Measurements from ENCODE around the gene OR8B3. TPM values are rescaled to one million over a fixed set of nuclear protein-coding genes. Genes with fewer than 3 reads are reported as not detected.
"Not testable (repeated sequence)": the region's sequence is repeated elsewhere in the genome, so short reads cannot be mapped to it uniquely, and the experiment has no call there.

The OR8B3 gene
- not detected for polyA plus RNA-seq (ENCODE audit: insufficient read length in 3 of 3)

DNA sequence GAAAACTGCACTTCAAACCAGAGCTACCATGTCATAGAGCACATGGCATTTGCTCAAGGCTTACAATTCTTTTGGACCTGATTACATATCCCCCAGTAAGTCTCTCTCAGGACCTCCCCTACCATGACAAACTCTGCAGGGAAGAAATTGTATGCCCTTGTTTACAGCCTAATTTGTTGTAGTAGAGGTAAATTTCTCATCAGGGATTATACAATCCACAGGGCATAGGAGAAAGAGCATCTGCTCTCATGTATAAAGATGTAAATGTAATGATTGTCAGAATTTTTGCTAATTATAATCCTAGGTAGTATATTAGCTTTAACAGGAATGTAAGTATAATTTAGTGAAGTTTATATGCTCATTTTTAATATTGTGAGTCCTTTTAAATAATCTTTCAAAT is at the start of gene OR8B3:
Gene OR8B3 (minus strand): TSS at position 101 of the 400 bp plus-strand sequence. CDS start 1,673 bp downstream, outside the sequence.
- DNase-seq (ENCODE audit: low read depth in 3 of 3, low spot score in 2 of 3) = no peak

- DNase-seq (ENCODE audit: low read depth in 3 of 3, low spot score in 2 of 3) = no peak
Measured at GRCh38 chr11:124446916-124447315, 48.1 kb upstream of the OR8B3 start.

DNA sequence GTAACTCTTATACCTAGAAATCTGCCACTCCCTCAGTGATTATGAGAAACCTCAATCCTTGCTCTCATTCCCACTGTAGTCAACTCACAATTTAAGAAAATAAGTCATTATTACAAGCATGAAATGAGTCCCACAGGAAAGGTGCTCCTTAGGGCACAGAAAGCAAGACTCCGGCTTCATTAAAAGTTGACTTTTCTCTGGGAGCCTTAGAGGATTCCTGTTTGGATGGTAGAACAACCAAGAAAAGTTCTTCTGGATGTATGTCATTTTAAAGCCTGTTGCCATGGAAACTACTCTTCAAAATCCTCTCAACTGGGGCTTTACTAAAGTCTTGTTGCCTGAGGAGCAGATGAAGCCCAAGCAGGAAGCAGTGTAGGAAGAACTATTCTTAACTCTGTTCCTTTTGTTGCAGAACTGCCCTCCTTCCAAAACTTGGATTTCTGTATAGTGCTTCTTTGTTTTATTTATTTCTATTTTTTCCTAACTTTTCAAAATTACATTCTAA is 46.9 kb upstream of the OR8B3 start, which contains the start of gene OR8B8:
Gene OR8B8 (minus strand): TSS at position 51 of the 505 bp plus-strand sequence. CDS start 4,611 bp downstream, outside the sequence.
- DNase-seq (ENCODE audit: low read depth in 3 of 3, low spot score in 2 of 3) = no peak

GRCh38 chr11:124442847-124443246 is 44.0 kb upstream of the OR8B3 start:
- DNase-seq (ENCODE audit: low read depth in 3 of 3, low spot score in 2 of 3) = no peak

GRCh38 chr11:124442442-124442841 is 43.6 kb upstream of the OR8B3 start:
- no peak for DNase-seq (ENCODE audit: low read depth in 3 of 3, low spot score in 2 of 3)

- no peak for DNase-seq (ENCODE audit: low read depth in 3 of 3, low spot score in 2 of 3)
Measured at GRCh38 chr11:124441519-124441918, 42.7 kb upstream of the OR8B3 start.

DNA sequence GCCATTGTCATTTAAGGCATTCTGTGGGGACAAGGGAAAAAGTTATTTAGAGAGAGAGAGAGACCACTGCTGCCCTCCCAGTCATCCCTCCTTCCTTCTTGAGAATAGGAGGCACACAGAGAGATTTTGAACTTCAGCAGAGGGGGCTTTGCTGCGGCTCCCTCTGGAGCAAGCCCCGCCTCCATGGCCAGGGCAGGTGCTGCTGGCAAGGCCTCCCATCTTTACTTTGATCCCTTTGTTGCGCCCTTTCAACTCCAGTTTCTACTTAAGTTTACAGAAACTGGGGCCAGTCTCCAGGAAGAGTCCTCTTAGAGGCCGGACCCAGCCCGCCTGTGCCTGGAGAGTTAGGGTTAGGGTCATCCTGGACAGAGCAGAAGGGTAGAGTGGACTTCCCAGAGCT is 42.3 kb upstream of the OR8B3 start:
- DNase-seq (ENCODE audit: low read depth in 3 of 3, low spot score in 2 of 3) = no peak

GRCh38 chr11:124440608-124441007 is 41.8 kb upstream of the OR8B3 start:
- DNase-seq (ENCODE audit: low read depth in 3 of 3, low spot score in 2 of 3) = no peak

DNA sequence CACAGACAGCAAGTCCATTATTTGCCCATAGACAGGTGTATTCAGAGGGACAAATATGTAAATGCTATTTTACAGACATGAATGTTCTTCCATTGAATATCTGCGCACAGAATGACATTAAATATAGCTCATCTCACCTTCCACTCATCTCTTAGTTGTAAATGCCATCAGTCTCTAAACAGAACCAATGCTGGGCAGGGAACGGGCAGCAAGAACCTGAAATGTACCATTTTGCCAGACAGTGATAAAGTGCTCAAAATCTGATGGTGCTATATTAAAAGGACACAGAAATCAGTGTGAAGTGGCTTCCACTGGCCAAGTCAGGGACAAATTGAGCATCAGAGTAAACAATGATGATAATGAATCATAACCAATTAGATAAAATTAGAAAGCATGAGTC is 35.9 kb upstream of the OR8B3 start:
- DNase-seq (ENCODE audit: low read depth in 3 of 3, low spot score in 2 of 3) = no peak

GRCh38 chr11:124429599-124429998 is 30.8 kb upstream of the OR8B3 start:
- DNase-seq (ENCODE audit: low read depth in 3 of 3, low spot score in 2 of 3) = no peak

DNA sequence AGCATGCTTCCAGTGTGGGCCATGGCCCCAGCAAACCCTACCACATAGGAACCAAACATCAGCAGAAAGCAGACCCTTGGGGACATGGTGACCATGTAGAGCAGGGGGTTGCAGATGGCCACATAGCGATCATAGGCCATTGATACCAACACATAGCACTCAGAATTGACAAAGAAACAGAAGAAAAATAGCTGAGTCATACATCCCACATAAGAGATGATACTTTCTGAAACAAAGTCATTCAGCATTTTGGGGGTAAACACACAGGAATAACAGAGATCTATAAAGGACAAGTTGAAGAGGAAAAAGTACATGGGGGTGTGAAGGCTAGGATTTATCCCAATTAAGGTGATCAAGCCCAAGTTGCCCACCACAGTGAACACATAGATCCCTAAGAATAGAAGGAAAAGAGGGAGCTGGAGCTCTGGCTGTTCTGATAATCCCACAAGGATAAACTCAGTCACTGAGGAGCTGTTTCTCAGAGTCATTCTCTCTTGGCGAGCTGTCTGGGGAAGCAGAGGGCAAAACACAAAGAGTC is 25.6 kb upstream of the OR8B3 start, which contains the start of gene OR8B4:
Gene OR8B4 (minus strand): TSS at position 488 of the 538 bp plus-strand sequence. CDS start 0 bp downstream, at position 488.
- DNase-seq (ENCODE audit: low read depth in 3 of 3, low spot score in 2 of 3) = no peak

- DNase-seq (ENCODE audit: low read depth in 3 of 3, low spot score in 2 of 3) = no peak
Measured at GRCh38 chr11:124421043-124421442, 22.2 kb upstream of the OR8B3 start.

- peak in 1 of 3 donors; percentile 29 for DNase-seq (ENCODE audit: low read depth in 3 of 3, low spot score in 2 of 3)
Measured at GRCh38 chr11:124415356-124415923, 16.6 kb upstream of the OR8B3 start.

DNA sequence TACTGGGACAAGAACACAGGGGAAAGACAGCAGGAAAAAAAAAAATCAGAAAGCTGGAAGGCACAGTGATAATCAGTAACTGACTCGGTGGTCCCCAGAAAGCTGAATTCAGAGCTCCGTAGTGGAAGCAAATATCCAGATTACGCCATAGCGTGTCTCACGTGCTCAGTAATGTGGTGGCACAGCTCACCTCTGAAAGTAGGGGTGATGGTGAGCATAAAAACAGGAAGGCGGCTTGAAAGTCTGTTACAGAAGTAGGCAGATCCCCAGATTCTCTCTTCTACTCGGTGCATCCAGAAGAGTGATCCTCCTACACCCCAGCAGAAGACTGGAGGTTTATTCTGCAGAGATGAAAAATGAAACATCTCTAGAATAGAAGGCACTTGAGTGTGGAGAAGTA is 11.1 kb upstream of the OR8B3 start:
- no peak for DNase-seq (ENCODE audit: low read depth in 3 of 3, low spot score in 2 of 3)

DNA sequence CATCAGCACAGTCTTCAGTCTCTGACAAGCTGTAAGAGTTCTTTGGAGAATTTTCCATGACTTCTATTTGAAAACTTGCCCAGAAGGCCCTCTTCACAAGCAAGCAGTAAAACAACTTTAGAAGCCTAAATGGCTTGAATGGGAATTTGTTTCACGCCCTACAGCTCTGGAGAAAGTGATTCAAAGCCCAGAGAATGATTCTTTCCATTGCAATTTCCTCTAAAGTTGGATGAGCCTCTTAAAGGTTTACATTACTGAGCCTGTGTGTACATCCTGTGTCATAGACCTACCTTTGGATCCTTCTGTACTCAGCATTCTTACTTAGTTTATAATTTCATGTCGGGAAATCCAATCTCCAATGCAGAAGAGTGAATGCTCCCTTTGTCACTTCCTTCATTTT is 6.8 kb upstream of the OR8B3 start:
- DNase-seq (ENCODE audit: low read depth in 3 of 3, low spot score in 2 of 3) = no peak

- DNase-seq (ENCODE audit: low read depth in 3 of 3, low spot score in 2 of 3) = not testable (repeated sequence)
Measured at GRCh38 chr11:124403186-124403585, 4.4 kb upstream of the OR8B3 start.

DNA sequence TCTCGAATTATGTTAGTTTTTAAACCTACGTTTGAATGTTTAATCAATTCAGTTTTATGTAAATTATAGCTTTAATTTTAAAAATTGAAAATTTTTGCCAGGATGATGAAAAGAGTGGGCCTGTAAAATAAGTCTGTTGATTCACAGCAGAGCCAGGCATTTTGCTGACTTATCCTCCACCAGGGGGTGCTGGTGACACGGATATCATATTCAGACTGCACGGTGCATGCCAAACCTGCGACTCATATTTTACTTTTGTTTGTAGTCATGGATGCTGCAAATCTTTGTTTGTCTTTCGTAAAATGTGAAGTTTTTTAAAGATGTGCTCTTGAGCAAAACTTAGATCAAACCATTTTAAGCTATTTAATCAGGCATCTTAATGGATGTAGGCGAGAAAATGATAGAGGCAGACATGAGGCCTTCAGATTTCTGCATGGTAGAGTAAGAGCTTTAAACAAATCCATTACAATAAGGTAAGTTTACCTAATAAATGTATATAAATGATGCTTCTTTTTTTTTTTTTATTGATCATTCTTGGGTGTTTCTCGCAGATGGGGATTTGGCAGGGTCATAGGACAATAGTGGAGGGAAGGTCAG is 3.6 kb upstream of the OR8B3 start:
- peak; percentile 4 to 29 (median 13) for DNase-seq (ENCODE audit: low read depth in 3 of 3, low spot score in 2 of 3)

- DNase-seq (ENCODE audit: low read depth in 3 of 3, low spot score in 2 of 3) = not testable (repeated sequence)
Measured at GRCh38 chr11:124396847-124397246, 2.0 kb downstream of the OR8B3 start.

- no peak for DNase-seq (ENCODE audit: low read depth in 3 of 3, low spot score in 2 of 3)
Measured at GRCh38 chr11:124394408-124394807, 4.4 kb downstream of the OR8B3 start.

DNA sequence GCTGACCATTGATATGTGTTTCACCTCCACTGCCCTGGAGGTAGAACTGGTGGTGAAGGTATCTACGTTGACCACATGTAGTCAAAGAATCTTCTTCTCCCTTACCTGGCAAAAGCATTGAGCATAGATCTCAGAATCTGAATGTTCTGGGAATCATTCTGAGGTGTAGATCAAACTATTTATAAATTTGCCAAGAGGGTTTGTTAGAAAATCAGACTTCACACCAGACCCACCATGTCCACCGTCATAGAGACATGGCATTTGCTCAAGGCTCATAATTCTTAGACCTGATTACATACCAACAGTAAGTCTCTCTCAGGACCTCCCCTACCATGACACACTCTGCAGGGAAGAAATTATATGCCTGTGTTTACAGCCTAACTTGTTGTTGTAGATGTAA is 14.4 kb downstream of the OR8B3 start, which contains the start of gene OR8B2:
Gene OR8B2 (minus strand): TSS at position 101 of the 400 bp plus-strand sequence. CDS start 1,156 bp downstream, outside the sequence.
- no peak for DNase-seq (ENCODE audit: low read depth in 3 of 3, low spot score in 2 of 3)

- DNase-seq (ENCODE audit: low read depth in 3 of 3, low spot score in 2 of 3) = not testable (repeated sequence)
Measured at GRCh38 chr11:124382857-124383256, 16.0 kb downstream of the OR8B3 start.

- no peak for DNase-seq (ENCODE audit: low read depth in 3 of 3, low spot score in 2 of 3)
Measured at GRCh38 chr11:124380585-124380984, 18.2 kb downstream of the OR8B3 start.
